SU-DHL-6 (cell line): ENCODE results near the gene ACKR4.

Experiments
- CTCF ChIP-seq: fragments of 200-600 bp; sonication (generic); IDR thresholded peaks from one replicate; pipeline ENCODE4 v1.5.1; 2017; ENCODE audit warnings: antibody characterized with exemption, mild to moderate bottlenecking, low read length, moderate library complexity; ENCODE audit not compliant: insufficient read depth, poor library complexity, severe bottlenecking
- EZH2phosphoT487 ChIP-seq: fragments of 200-600 bp; sonication (generic), shearing (Covaris generic); conservative IDR thresholded peaks from 2 replicates; pipeline ENCODE4 v1.6.1; 2018; ENCODE audit warnings: mild to moderate bottlenecking, antibody characterized with exemption, low read length, moderate library complexity, mixed read lengths

- TF ChIP-seq CTCF (no peak), EZH2phosphoT487 (no peak)
Measured at GRCh38 chr3:132606085-132606484, 9.0 kb downstream of the ACKR4 start.
